Measurements from ENCODE around the gene MED27.

- TF ChIP-seq EZH2phosphoT487 (IDR thresholded peaks at IDR 0.05; ENCODE audit: insufficient read depth, low read depth) = no peak
- no peak for TF ChIP-seq EZH2 (IDR thresholded peaks at IDR 0.05; ENCODE audit: insufficient read depth, poor library complexity, severe bottlenecking)
Measured at GRCh38 chr9:131961496-131961880, 118.2 kb downstream of the MED27 start.
